ENCODE results near the gene MRPL52. TPM values are rescaled to one million over a fixed set of nuclear protein-coding genes. Genes with fewer than 3 reads are reported as not detected.
"Not testable (repeated sequence)": the region's sequence is repeated elsewhere in the genome, so short reads cannot be mapped to it uniquely, and the experiment has no call there.

The MRPL52 gene
- total and polyA plus RNA-seq, 7 donors, result 54.6 to 333 (median 64.3) TPM

DNA sequence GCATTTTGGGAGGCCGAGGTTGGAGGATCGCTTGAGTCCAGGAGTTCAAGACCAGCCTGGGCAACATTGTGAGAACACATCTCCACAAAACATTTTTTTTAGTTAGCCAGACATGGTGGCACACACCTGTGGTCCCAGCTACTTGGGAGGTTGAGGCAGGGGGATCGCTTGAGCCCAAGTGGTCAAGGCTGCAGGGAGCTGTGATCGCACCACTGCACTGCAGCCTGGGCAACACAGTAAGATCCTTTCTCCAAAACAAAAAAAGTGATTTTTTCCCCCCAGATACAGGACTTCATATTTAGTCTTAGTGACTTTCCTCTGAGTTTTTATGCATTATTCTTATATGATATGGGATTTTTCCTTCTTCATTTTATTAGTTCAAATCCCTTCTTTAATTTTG lies 43.0 kb upstream of the MRPL52 start:
- TF ChIP-seq POLR2AphosphoS5 (IDR thresholded peaks at IDR 0.05) (no peak), POLR2A (IDR thresholded peaks at IDR 0.05) (no peak), EP300 (IDR thresholded peaks at IDR 0.05) (no peak)
- TF ChIP-seq, protein P1, sequence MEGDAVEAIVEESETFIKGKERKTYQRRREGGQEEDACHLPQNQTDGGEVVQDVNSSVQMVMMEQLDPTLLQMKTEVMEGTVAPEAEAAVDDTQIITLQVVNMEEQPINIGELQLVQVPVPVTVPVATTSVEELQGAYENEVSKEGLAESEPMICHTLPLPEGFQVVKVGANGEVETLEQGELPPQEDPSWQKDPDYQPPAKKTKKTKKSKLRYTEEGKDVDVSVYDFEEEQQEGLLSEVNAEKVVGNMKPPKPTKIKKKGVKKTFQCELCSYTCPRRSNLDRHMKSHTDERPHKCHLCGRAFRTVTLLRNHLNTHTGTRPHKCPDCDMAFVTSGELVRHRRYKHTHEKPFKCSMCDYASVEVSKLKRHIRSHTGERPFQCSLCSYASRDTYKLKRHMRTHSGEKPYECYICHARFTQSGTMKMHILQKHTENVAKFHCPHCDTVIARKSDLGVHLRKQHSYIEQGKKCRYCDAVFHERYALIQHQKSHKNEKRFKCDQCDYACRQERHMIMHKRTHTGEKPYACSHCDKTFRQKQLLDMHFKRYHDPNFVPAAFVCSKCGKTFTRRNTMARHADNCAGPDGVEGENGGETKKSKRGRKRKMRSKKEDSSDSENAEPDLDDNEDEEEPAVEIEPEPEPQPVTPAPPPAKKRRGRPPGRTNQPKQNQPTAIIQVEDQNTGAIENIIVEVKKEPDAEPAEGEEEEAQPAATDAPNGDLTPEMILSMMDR (IDR thresholded peaks at IDR 0.05), result no peak
- H3K4me1 ChIP-seq, result no peaks in the 10 kb centered on the region
- 96 to 97% methylated on average over 4 of the region's 4 CpGs for WGBS, 2 donors
- DNase-seq, result no peak
- H3K27ac ChIP-seq, result no peak overlapping the region
- no peaks in the 10 kb centered on the region for H3K9me3 ChIP-seq
- intact Hi-C loops (cut with DNase I), result no loop called here
- no peaks in the 10 kb centered on the region for H3K36me3 ChIP-seq
- no peaks in the 10 kb centered on the region for H3K27me3 ChIP-seq
- H3K4me3 ChIP-seq, result no peak overlapping the region

DNA sequence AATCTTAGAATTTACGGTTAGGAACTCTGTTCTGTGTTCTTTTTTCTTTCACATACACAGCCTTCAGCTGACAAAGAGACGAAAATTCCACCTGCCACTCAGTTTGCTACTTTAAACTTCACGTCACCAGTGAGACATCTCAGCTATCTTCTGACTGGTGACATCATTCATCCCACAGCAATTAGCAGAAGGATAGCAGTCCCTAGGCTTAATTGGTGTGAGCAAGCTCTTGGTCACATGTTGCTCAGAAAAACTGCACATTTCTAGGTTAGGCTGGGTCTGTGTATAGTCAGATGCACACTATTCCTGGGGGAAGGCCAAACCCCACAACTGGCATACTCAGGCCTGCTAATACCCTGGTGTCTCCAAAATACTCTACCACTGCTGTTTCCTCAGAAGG lies 38.4 kb upstream of the MRPL52 start:
- H3K4me1 ChIP-seq, result no peaks in the 10 kb centered on the region
- intact Hi-C loops (cut with DNase I), result no loop called here
- no peaks in the 10 kb centered on the region for H3K27me3 ChIP-seq
- TF ChIP-seq POLR2A (IDR thresholded peaks at IDR 0.05), result no peak
- TF ChIP-seq, protein P1 (IDR thresholded peaks at IDR 0.05), result no peak
- TF ChIP-seq POLR2AphosphoS5 (IDR thresholded peaks at IDR 0.05), result no peak
- no peak for TF ChIP-seq EP300 (IDR thresholded peaks at IDR 0.05)
- no peaks in the 10 kb centered on the region for H3K9me3 ChIP-seq
- H3K27ac ChIP-seq, result no peak overlapping the region
- no peak overlapping the region for H3K4me3 ChIP-seq
- DNase-seq, result no peak
- WGBS, 2 donors, result 56 to 77% methylated on average over 3 of the region's 3 CpGs
- H3K36me3 ChIP-seq, result no peaks in the 10 kb centered on the region

DNA sequence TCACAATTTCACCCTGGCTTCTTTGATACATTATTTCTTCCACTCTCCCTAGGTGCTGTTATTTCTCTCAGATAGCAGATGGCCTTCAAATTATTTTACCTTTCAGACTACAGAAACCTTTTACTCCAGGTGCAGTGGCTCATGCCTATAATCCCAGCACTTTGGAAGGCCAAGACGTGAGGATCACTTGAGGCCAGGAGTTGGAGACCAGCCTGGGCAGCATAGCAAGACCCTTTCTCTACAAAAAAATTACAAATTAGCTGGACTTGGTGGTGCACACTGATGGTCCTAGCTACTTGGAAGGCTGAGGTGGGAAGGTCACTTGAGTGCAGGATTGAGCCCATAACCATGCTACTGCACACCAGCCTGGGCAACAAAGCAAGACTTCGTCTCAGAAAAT lies 37.5 kb upstream of the MRPL52 start:
- no peak for DNase-seq
- Histone ChIP-seq H3K4me1 (no peaks in the 10 kb centered on the region), H3K4me3 (no peak overlapping the region), H3K9me3 (no peaks in the 10 kb centered on the region), H3K27me3 (no peaks in the 10 kb centered on the region), H3K27ac (no peak overlapping the region), H3K36me3 (no peaks in the 10 kb centered on the region)
- WGBS, 2 donors, result 93 to 96% methylated on average over 2 of the region's 2 CpGs
- TF ChIP-seq, protein P1 (IDR thresholded peaks at IDR 0.05), result no peak
- no peak for TF ChIP-seq POLR2A (IDR thresholded peaks at IDR 0.05)
- no peak for TF ChIP-seq EP300 (IDR thresholded peaks at IDR 0.05)
- no peak for TF ChIP-seq POLR2AphosphoS5 (IDR thresholded peaks at IDR 0.05)
- intact Hi-C loops (cut with DNase I), result no loop called here

DNA sequence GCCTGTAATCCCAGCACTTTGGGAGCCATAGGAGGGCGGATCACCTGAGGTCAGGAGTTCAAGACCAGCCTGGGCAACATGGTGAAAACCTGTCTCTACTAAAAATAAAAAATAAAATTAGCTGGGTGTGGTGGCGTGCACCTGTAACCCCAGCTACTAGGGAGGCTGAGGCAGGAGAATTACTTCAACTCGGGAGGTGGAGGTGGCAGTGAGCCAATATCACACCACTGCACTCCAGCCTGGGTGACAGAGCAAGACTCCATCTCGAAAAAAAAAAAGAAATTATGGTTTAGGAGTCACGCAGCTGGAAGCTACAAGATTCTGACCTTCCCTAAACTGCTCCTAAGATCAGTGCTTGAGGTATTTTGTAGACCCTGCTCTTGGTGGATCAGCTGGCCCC lies 36.1 kb upstream of the MRPL52 start:
- H3K9me3 ChIP-seq; H3K27me3 ChIP-seq; H3K27ac ChIP-seq; H3K4me3 ChIP-seq; intact Hi-C loops (cut with DNase I); DNase-seq; H3K4me1 ChIP-seq; H3K36me3 ChIP-seq: not testable (repeated sequence)
- 70 to 88% methylated on average over 5 of the region's 5 CpGs for WGBS, 2 donors

DNA sequence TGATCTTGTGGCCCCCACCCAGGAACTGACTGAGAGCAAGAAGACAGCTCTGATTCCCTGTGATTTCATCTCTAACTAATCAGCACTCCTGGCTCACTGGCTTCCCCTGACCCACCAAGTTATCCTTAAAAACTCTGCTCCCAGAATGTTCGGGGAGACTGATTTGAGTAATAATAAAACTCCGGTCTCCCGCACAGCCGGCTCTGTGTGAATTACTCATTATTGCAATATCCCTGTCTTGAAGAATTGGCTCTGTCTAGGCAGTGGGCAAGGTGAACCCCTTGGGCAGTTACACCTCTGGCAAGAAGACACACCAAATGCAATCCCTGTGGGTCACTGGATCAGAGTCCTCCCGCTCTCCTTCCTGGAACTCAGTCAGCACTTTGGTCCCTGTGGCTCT lies 35.7 kb upstream of the MRPL52 start:
- intact Hi-C loops (cut with DNase I), result no loop called here
- Histone ChIP-seq H3K27me3 (no peaks in the 10 kb centered on the region), H3K4me3 (no peak overlapping the region), H3K36me3 (no peaks in the 10 kb centered on the region), H3K27ac (no peak overlapping the region), H3K9me3 (no peaks in the 10 kb centered on the region), H3K4me1 (no peaks in the 10 kb centered on the region)
- TF ChIP-seq, protein P1 (IDR thresholded peaks at IDR 0.05), result no peak
- TF ChIP-seq POLR2AphosphoS5 (IDR thresholded peaks at IDR 0.05), result no peak
- no peak for TF ChIP-seq POLR2A (IDR thresholded peaks at IDR 0.05)
- TF ChIP-seq EP300 (IDR thresholded peaks at IDR 0.05), result no peak
- 76 to 77% methylated on average over 5 of the region's 5 CpGs for WGBS, 2 donors
- DNase-seq, result no peak
